Measurements from ENCODE around the gene HIVEP3. TPM values are rescaled to one million over a fixed set of nuclear protein-coding genes. Genes with fewer than 3 reads are reported as not detected.

HIVEP3 gene
- total RNA-seq, 1 donor from 2014 or later: 0.37 TPM

- H3K4me2 ChIP-seq: no peak overlapping the region
- no peaks in the 10 kb centered on the region for H3K79me2 ChIP-seq (ENCODE audit: low read depth)
- no peak for DNase-seq (ENCODE audit: low spot score)
- H3K9ac ChIP-seq: no peak overlapping the region
- H3K9me3 Mint-ChIP-seq: no peaks in the 10 kb centered on the region
- H3K36me3 Mint-ChIP-seq: no peaks in the 10 kb centered on the region
- no peaks in the 10 kb centered on the region for H3F3A ChIP-seq (ENCODE audit: low read depth)
- H3K9me3 ChIP-seq (ENCODE audit: low read depth): no peaks in the 10 kb centered on the region
- TF ChIP-seq CTCF (IDR thresholded peaks at IDR 0.05) (no peak), EZH2 (IDR thresholded peaks at IDR 0.05) (no peak), EZH2phosphoT487 (IDR thresholded peaks at IDR 0.05) (no peak)
- no peak overlapping the region for H3K27ac ChIP-seq
- peak overlapping the region; percentile 79 for H3K27ac Mint-ChIP-seq
- H3K4me1 Mint-ChIP-seq: peaks cover 8% of the 10 kb centered on the region
- no peak overlapping the region for H3K4me3 ChIP-seq
- no peak overlapping the region for H3K4me3 Mint-ChIP-seq
- no peaks in the 10 kb centered on the region for H3K36me3 ChIP-seq
- H3K27me3 ChIP-seq: no peaks in the 10 kb centered on the region
- no peak overlapping the region for H2AFZ ChIP-seq (replicated peaks)
- no peaks in the 10 kb centered on the region for H3K27me3 Mint-ChIP-seq (ENCODE audit: insufficient read depth, low read depth)
- no peaks in the 10 kb centered on the region for H4K20me1 ChIP-seq (ENCODE audit: low read depth)
- H3K4me1 ChIP-seq: peaks cover 6% of the 10 kb centered on the region
These were observed 191.0 kb downstream of the HIVEP3 start for GRCh38 chr1:41727749-41728115.

GRCh38 chr1:41726899-41727748 lies 191.6 kb downstream of the HIVEP3 start:
- peaks cover 8% of the 10 kb centered on the region for H3K4me1 Mint-ChIP-seq
- H3K4me2 ChIP-seq: no peak overlapping the region
- no peak overlapping the region for H2AFZ ChIP-seq (replicated peaks)
- H3K9me3 ChIP-seq (ENCODE audit: low read depth): no peaks in the 10 kb centered on the region
- no peak overlapping the region for H3K27ac ChIP-seq
- no peak overlapping the region for H3K27ac Mint-ChIP-seq
- no peak for DNase-seq (ENCODE audit: low spot score)
- no peak for TF ChIP-seq CTCF (IDR thresholded peaks at IDR 0.05)
- TF ChIP-seq EZH2 (IDR thresholded peaks at IDR 0.05): no peak
- no peak for TF ChIP-seq EZH2phosphoT487 (IDR thresholded peaks at IDR 0.05)
- no peaks in the 10 kb centered on the region for H3K79me2 ChIP-seq (ENCODE audit: low read depth)
- H3K9me3 Mint-ChIP-seq: no peaks in the 10 kb centered on the region
- H3K4me3 ChIP-seq: no peak overlapping the region
- H3K4me1 ChIP-seq: peaks cover 6% of the 10 kb centered on the region
- no peaks in the 10 kb centered on the region for H4K20me1 ChIP-seq (ENCODE audit: low read depth)
- H3K36me3 ChIP-seq: no peaks in the 10 kb centered on the region
- H3K27me3 ChIP-seq: no peaks in the 10 kb centered on the region
- H3K9ac ChIP-seq: no peak overlapping the region
- no peaks in the 10 kb centered on the region for H3K36me3 Mint-ChIP-seq
- no peaks in the 10 kb centered on the region for H3F3A ChIP-seq (ENCODE audit: low read depth)
- H3K4me3 Mint-ChIP-seq: no peak overlapping the region
- H3K27me3 Mint-ChIP-seq (ENCODE audit: insufficient read depth, low read depth): no peaks in the 10 kb centered on the region

GRCh38 chr1:41726292-41726691 lies 192.4 kb downstream of the HIVEP3 start:
- no peak overlapping the region for H2AFZ ChIP-seq (replicated peaks)
- Mint-ChIP-seq H3K4me1 (peaks cover 8% of the 10 kb centered on the region), H3K36me3 (no peaks in the 10 kb centered on the region), H3K4me3 (no peak overlapping the region), H3K9me3 (no peaks in the 10 kb centered on the region), H3K27ac (no peak overlapping the region), H3K27me3 (ENCODE audit: insufficient read depth, low read depth) (no peaks in the 10 kb centered on the region)
- no peak overlapping the region for H3K9ac ChIP-seq
- H3K4me2 ChIP-seq: no peak overlapping the region
- DNase-seq (ENCODE audit: low spot score): no peak
- H3K4me3 ChIP-seq: no peak overlapping the region
- no peaks in the 10 kb centered on the region for H4K20me1 ChIP-seq (ENCODE audit: low read depth)
- H3K36me3 ChIP-seq: no peaks in the 10 kb centered on the region
- H3K4me1 ChIP-seq: peaks cover 6% of the 10 kb centered on the region
- H3F3A ChIP-seq (ENCODE audit: low read depth): no peaks in the 10 kb centered on the region
- no peak overlapping the region for H3K27ac ChIP-seq
- TF ChIP-seq CTCF (IDR thresholded peaks at IDR 0.05) (no peak), EZH2phosphoT487 (IDR thresholded peaks at IDR 0.05) (no peak), EZH2 (IDR thresholded peaks at IDR 0.05) (no peak)
- no peaks in the 10 kb centered on the region for H3K27me3 ChIP-seq
- no peaks in the 10 kb centered on the region for H3K79me2 ChIP-seq (ENCODE audit: low read depth)
- no peaks in the 10 kb centered on the region for H3K9me3 ChIP-seq (ENCODE audit: low read depth)
